ENCODE results near the gene RANBP10.
"Not testable (repeated sequence)": the region's sequence is repeated elsewhere in the genome, so short reads cannot be mapped to it uniquely, and the experiment has no call there.

RANBP10 gene

GRCh38 chr16:67761924-67762323, 44.4 kb downstream of the RANBP10 start:
- ChIA-PET CTCF (interaction anchor here (1.5 kb wide), 1 partner anchor 12 kb away, joined by 4 read pairs; no protein-coding TSS in a partner anchor), POLR2A (interaction anchor here (0.7 kb wide), 1 partner anchor 123 kb away, joined by 3 read pairs; no protein-coding TSS in a partner anchor)
- H3K27ac ChIP-seq (ENCODE audit: insufficient read depth in 1 of 2, low read depth in 1 of 2, low read length in 2 of 2, poor library complexity in 1 of 2, severe bottlenecking in 2 of 2): no peak overlapping the region
- 100% methylated on average over 1 of the region's 1 CpG for WGBS (ENCODE audit: insufficient coverage)
- no peaks in the 10 kb centered on the region for H3K27me3 ChIP-seq (replicated peaks in 2 of 5; ENCODE audit: control insufficient read depth in 4 of 5, insufficient read depth in 5 of 5, low read length in 4 of 5)
- no peak for DNase-seq
- peaks cover 0 to 37% (median 13%) of the 10 kb centered on the region in 4 experiments for H3K36me3 ChIP-seq (ENCODE audit: control insufficient read depth in 4 of 4, insufficient read depth in 4 of 4, low read length in 3 of 4)
- peaks cover 5 to 14% (median 12%) of the 10 kb centered on the region in 4 experiments for H3K4me1 ChIP-seq (ENCODE audit: control extremely low read depth in 1 of 4, control insufficient read depth in 4 of 4, insufficient read depth in 4 of 4, low read length in 3 of 4)
- no peaks in the 10 kb centered on the region for H3K9me3 ChIP-seq (ENCODE audit: control extremely low read depth in 1 of 5, control insufficient read depth in 4 of 5, insufficient read depth in 2 of 5, low read depth in 1 of 5, low read length in 4 of 5)
- no peak overlapping the region for H3K4me3 ChIP-seq (ENCODE audit: control insufficient read depth in 1 of 7, extremely low read depth in 1 of 7, insufficient read depth in 4 of 7, low read depth in 2 of 7, low read length in 6 of 7)

GRCh38 chr16:67760956-67761230, 45.5 kb downstream of the RANBP10 start:
- Histone ChIP-seq H3K27ac (ENCODE audit: insufficient read depth in 1 of 2, low read depth in 1 of 2, low read length in 2 of 2, poor library complexity in 1 of 2, severe bottlenecking in 2 of 2) (peak overlapping the region; percentile 20 to 54), H3K36me3 (ENCODE audit: control insufficient read depth in 4 of 4, insufficient read depth in 4 of 4, low read length in 3 of 4) (peaks cover 0 to 27% (median 11%) of the 10 kb centered on the region in 4 experiments), H3K4me3 (ENCODE audit: control insufficient read depth in 1 of 7, extremely low read depth in 1 of 7, insufficient read depth in 4 of 7, low read depth in 2 of 7, low read length in 6 of 7) (no peak overlapping the region), H3K4me1 (ENCODE audit: control extremely low read depth in 1 of 4, control insufficient read depth in 4 of 4, insufficient read depth in 4 of 4, low read length in 3 of 4) (peaks cover 5 to 14% (median 12%) of the 10 kb centered on the region in 4 experiments), H3K27me3 (replicated peaks in 2 of 5; ENCODE audit: control insufficient read depth in 4 of 5, insufficient read depth in 5 of 5, low read length in 4 of 5) (no peaks in the 10 kb centered on the region), H3K9me3 (ENCODE audit: control extremely low read depth in 1 of 5, control insufficient read depth in 4 of 5, insufficient read depth in 2 of 5, low read depth in 1 of 5, low read length in 4 of 5) (no peaks in the 10 kb centered on the region)
- DNase-seq: no peak
- POLR2A ChIA-PET: interaction anchor here (0.5 to 0.9 kb wide), 2 partner anchors 22 to 87 kb away, joined by 3 read pairs; no protein-coding TSS in a partner anchor
- 100% methylated on average over 3 of the region's 4 CpGs for WGBS (ENCODE audit: insufficient coverage)
- CTCF ChIA-PET: interaction anchor here (1.5 kb wide), 1 partner anchor 40 kb away, joined by 5 read pairs; no protein-coding TSS in a partner anchor

GRCh38 chr16:67760206-67760955, 46.0 kb downstream of the RANBP10 start:
- H3K36me3 ChIP-seq (ENCODE audit: control insufficient read depth in 4 of 4, insufficient read depth in 4 of 4, low read length in 3 of 4): peaks cover 0 to 27% (median 11%) of the 10 kb centered on the region in 4 experiments
- no peak overlapping the region for H3K4me3 ChIP-seq (ENCODE audit: control insufficient read depth in 1 of 7, extremely low read depth in 1 of 7, insufficient read depth in 4 of 7, low read depth in 2 of 7, low read length in 6 of 7)
- peak; percentile 58 to 89 (median 77) for DNase-seq
- no peaks in the 10 kb centered on the region for H3K27me3 ChIP-seq (replicated peaks in 2 of 5; ENCODE audit: control insufficient read depth in 4 of 5, insufficient read depth in 5 of 5, low read length in 4 of 5)
- H3K4me1 ChIP-seq (ENCODE audit: control extremely low read depth in 1 of 4, control insufficient read depth in 4 of 4, insufficient read depth in 4 of 4, low read length in 3 of 4): peaks cover 5 to 14% (median 12%) of the 10 kb centered on the region in 4 experiments
- CTCF ChIA-PET: interaction anchor here (1.2 to 2.9 kb wide), 5 partner anchors 12 to 91 kb away, joined by 3 to 11 read pairs (median 4); no protein-coding TSS in a partner anchor
- H3K9me3 ChIP-seq (ENCODE audit: control extremely low read depth in 1 of 5, control insufficient read depth in 4 of 5, insufficient read depth in 2 of 5, low read depth in 1 of 5, low read length in 4 of 5): no peaks in the 10 kb centered on the region
- peak overlapping the region; percentile 20 to 26 for H3K27ac ChIP-seq (ENCODE audit: insufficient read depth in 1 of 2, low read depth in 1 of 2, low read length in 2 of 2, poor library complexity in 1 of 2, severe bottlenecking in 2 of 2)
- WGBS (ENCODE audit: insufficient coverage): 35% methylated on average over 7 of the region's 8 CpGs
- POLR2A ChIA-PET: interaction anchor here (0.5 to 1.0 kb wide), 5 partner anchors 21 to 86 kb away, joined by 3 read pairs; partner anchors contain the start of gene GFOD2

GRCh38 chr16:67758966-67759365, 47.4 kb downstream of the RANBP10 start:
- POLR2A ChIA-PET: no interaction called here

GRCh38 chr16:67758006-67758405, 48.4 kb downstream of the RANBP10 start:
- H3K27ac ChIP-seq (ENCODE audit: insufficient read depth in 1 of 2, low read depth in 1 of 2, low read length in 2 of 2, poor library complexity in 1 of 2, severe bottlenecking in 2 of 2): no peak overlapping the region
- 98% methylated on average over 3 of the region's 3 CpGs for WGBS (ENCODE audit: insufficient coverage)
- no peaks in the 10 kb centered on the region for H3K9me3 ChIP-seq (ENCODE audit: control extremely low read depth in 1 of 5, control insufficient read depth in 4 of 5, insufficient read depth in 2 of 5, low read depth in 1 of 5, low read length in 4 of 5)
- ChIA-PET CTCF (interaction anchor here (1.0 to 2.9 kb wide), 3 partner anchors 10 to 75 kb away, joined by 3 to 11 read pairs (median 3); no protein-coding TSS in a partner anchor), POLR2A (interaction anchor here (0.6 kb wide), 2 partner anchors 46 to 87 kb away, joined by 4 to 5 read pairs; no protein-coding TSS in a partner anchor)
- peaks cover 0 to 25% (median 11%) of the 10 kb centered on the region in 4 experiments for H3K36me3 ChIP-seq (ENCODE audit: control insufficient read depth in 4 of 4, insufficient read depth in 4 of 4, low read length in 3 of 4)
- no peaks in the 10 kb centered on the region for H3K27me3 ChIP-seq (replicated peaks in 2 of 5; ENCODE audit: control insufficient read depth in 4 of 5, insufficient read depth in 5 of 5, low read length in 4 of 5)
- no peak for DNase-seq
- no peak overlapping the region for H3K4me3 ChIP-seq (ENCODE audit: control insufficient read depth in 1 of 7, extremely low read depth in 1 of 7, insufficient read depth in 4 of 7, low read depth in 2 of 7, low read length in 6 of 7)
- peaks cover 5 to 14% (median 12%) of the 10 kb centered on the region in 4 experiments for H3K4me1 ChIP-seq (ENCODE audit: control extremely low read depth in 1 of 4, control insufficient read depth in 4 of 4, insufficient read depth in 4 of 4, low read length in 3 of 4)

More at GRCh38 chr16:67758966-67759365, 47.4 kb downstream of the RANBP10 start:
- H3K27me3 ChIP-seq (replicated peaks in 2 of 5; ENCODE audit: control insufficient read depth in 4 of 5, insufficient read depth in 5 of 5, low read length in 4 of 5): no peaks in the 10 kb centered on the region
- H3K4me1 ChIP-seq (ENCODE audit: control extremely low read depth in 1 of 4, control insufficient read depth in 4 of 4, insufficient read depth in 4 of 4, low read length in 3 of 4): peaks cover 5 to 14% (median 12%) of the 10 kb centered on the region in 4 experiments
- CTCF ChIA-PET: interaction anchor here (1.6 to 2.9 kb wide), 2 partner anchors 11 to 37 kb away, joined by 3 to 11 read pairs; no protein-coding TSS in a partner anchor
- peak overlapping the region in 1 of 2 experiments; percentile 18 for H3K27ac ChIP-seq (ENCODE audit: insufficient read depth in 1 of 2, low read depth in 1 of 2, low read length in 2 of 2, poor library complexity in 1 of 2, severe bottlenecking in 2 of 2)
- H3K36me3 ChIP-seq (ENCODE audit: control insufficient read depth in 4 of 4, insufficient read depth in 4 of 4, low read length in 3 of 4): peaks cover 0 to 29% (median 12%) of the 10 kb centered on the region in 4 experiments
- H3K4me3 ChIP-seq (ENCODE audit: control insufficient read depth in 1 of 7, extremely low read depth in 1 of 7, insufficient read depth in 4 of 7, low read depth in 2 of 7, low read length in 6 of 7): no peak overlapping the region
- no peak for DNase-seq
- no peaks in the 10 kb centered on the region for H3K9me3 ChIP-seq (ENCODE audit: control extremely low read depth in 1 of 5, control insufficient read depth in 4 of 5, insufficient read depth in 2 of 5, low read depth in 1 of 5, low read length in 4 of 5)
- 98% methylated on average over 7 of the region's 7 CpGs for WGBS (ENCODE audit: insufficient coverage)

GRCh38 chr16:67752641-67753040, 53.7 kb downstream of the RANBP10 start:
- Histone ChIP-seq H3K27me3 (replicated peaks in 2 of 5; ENCODE audit: control insufficient read depth in 4 of 5, insufficient read depth in 5 of 5, low read length in 4 of 5) (no peaks in the 10 kb centered on the region), H3K4me3 (ENCODE audit: control insufficient read depth in 1 of 7, extremely low read depth in 1 of 7, insufficient read depth in 4 of 7, low read depth in 2 of 7, low read length in 6 of 7) (no peak overlapping the region), H3K36me3 (ENCODE audit: control insufficient read depth in 4 of 4, insufficient read depth in 4 of 4, low read length in 3 of 4) (peaks cover 0 to 18% (median 3%) of the 10 kb centered on the region in 4 experiments), H3K9me3 (ENCODE audit: control extremely low read depth in 1 of 5, control insufficient read depth in 4 of 5, insufficient read depth in 2 of 5, low read depth in 1 of 5, low read length in 4 of 5) (no peaks in the 10 kb centered on the region), H3K4me1 (ENCODE audit: control extremely low read depth in 1 of 4, control insufficient read depth in 4 of 4, insufficient read depth in 4 of 4, low read length in 3 of 4) (no peaks in the 10 kb centered on the region), H3K27ac (ENCODE audit: insufficient read depth in 1 of 2, low read depth in 1 of 2, low read length in 2 of 2, poor library complexity in 1 of 2, severe bottlenecking in 2 of 2) (no peak overlapping the region)
- ChIA-PET POLR2A (interaction anchor here (0.8 kb wide), 1 partner anchor 95 kb away, joined by 3 read pairs; no protein-coding TSS in a partner anchor), CTCF (interaction anchor here (0.6 kb wide), 1 partner anchor 14 kb away, joined by 4 read pairs; no protein-coding TSS in a partner anchor)
- WGBS (ENCODE audit: insufficient coverage): no CpG with 5 or more reads among the region's 2 CpGs
- no peak for DNase-seq

GRCh38 chr16:67751331-67751730, 55.0 kb downstream of the RANBP10 start:
- POLR2A ChIA-PET; H3K27ac ChIP-seq (ENCODE audit: insufficient read depth in 1 of 2, low read depth in 1 of 2, low read length in 2 of 2, poor library complexity in 1 of 2, severe bottlenecking in 2 of 2): not testable (repeated sequence)

More at GRCh38 chr16:67751331-67751730, 55.0 kb downstream of the RANBP10 start:
- DNase-seq; H3K4me3 ChIP-seq (ENCODE audit: control insufficient read depth in 1 of 7, extremely low read depth in 1 of 7, insufficient read depth in 4 of 7, low read depth in 2 of 7, low read length in 6 of 7); H3K4me1 ChIP-seq (ENCODE audit: control extremely low read depth in 1 of 4, control insufficient read depth in 4 of 4, insufficient read depth in 4 of 4, low read length in 3 of 4); H3K9me3 ChIP-seq (ENCODE audit: control extremely low read depth in 1 of 5, control insufficient read depth in 4 of 5, insufficient read depth in 2 of 5, low read depth in 1 of 5, low read length in 4 of 5); H3K27me3 ChIP-seq (replicated peaks in 2 of 5; ENCODE audit: control insufficient read depth in 4 of 5, insufficient read depth in 5 of 5, low read length in 4 of 5); CTCF ChIA-PET: not testable (repeated sequence)
- 90% methylated on average over 1 of the region's 3 CpGs for WGBS (ENCODE audit: insufficient coverage)
- H3K36me3 ChIP-seq (ENCODE audit: control insufficient read depth in 4 of 4, insufficient read depth in 4 of 4, low read length in 3 of 4): peaks cover 0 to 12% (median 3%) of the 10 kb centered on the region in 4 experiments

Data from common myeloid progenitor, CD34-positive (primary cell).